WTC11 (cell line): ENCODE measurements around the gene SPHK1. TPM values are rescaled to one million over a fixed set of nuclear protein-coding genes. Genes with fewer than 3 reads are reported as not detected.
"Not testable (repeated sequence)": the region's sequence is repeated elsewhere in the genome, so short reads cannot be mapped to it uniquely, and the experiment has no call there.

Experiments used
- ATAC-seq: fragments of 200-7000 bp; cut with Tn5 transposase; 2 replicates; pipeline ENCODE4 v1.10.0; 2021; ENCODE audit warnings: mild to moderate bottlenecking, moderate library complexity
- CTCF ChIA-PET: fragments of 300-600 bp; sonication (Branson Sonifier 250); formaldehyde crosslinking; loops from one replicate; lab custom pipeline; 2021; ENCODE audit warnings: antibody characterized with exemption; lab: Charles Lee
- POLR2A ChIA-PET: fragments of 350-600 bp; sonication (Branson Sonifier 250); formaldehyde crosslinking; loops from one replicate; lab custom pipeline; 2021; ENCODE audit warnings: antibody characterized with exemption; lab: Charles Lee
- DNase-seq: peaks from one replicate; pipeline ENCODE4 v3.0.0; 2021; ENCODE audit warnings: low spot score
- H3K27ac Mint-ChIP-seq: 2 replicates; pipeline ENCODE4 v1.8.0; 2021; ENCODE audit warnings: mixed read lengths
- H3K27me3 Mint-ChIP-seq: 2 replicates; pipeline ENCODE4 v1.8.0; 2021; ENCODE audit warnings: low read depth, mild to moderate bottlenecking, moderate library complexity, mixed read lengths
- H3K36me3 Mint-ChIP-seq: 2 replicates; pipeline ENCODE4 v1.8.0; 2021; ENCODE audit warnings: mixed read lengths
- H3K4me1 Mint-ChIP-seq: 2 replicates; pipeline ENCODE4 v1.8.0; 2022; ENCODE audit warnings: mixed read lengths
- H3K4me3 Mint-ChIP-seq: 2 replicates; pipeline ENCODE4 v1.8.0; 2021; ENCODE audit warnings: mild to moderate bottlenecking, moderate library complexity, mixed read lengths
- H3K9me3 Mint-ChIP-seq: 2 replicates; pipeline ENCODE4 v1.8.0; 2021; ENCODE audit warnings: mixed read lengths
- AR ChIP-seq: fragments of 250-450 bp; sonication (Bioruptor Pico); IDR thresholded peaks from 2 replicates; pipeline ENCODE4 v1.9.0; 2021; ENCODE audit warnings: mild to moderate bottlenecking
- ERG ChIP-seq: fragments of 250-450 bp; sonication (Bioruptor Pico); IDR thresholded peaks from 2 replicates; pipeline ENCODE4 v1.8.0; 2021; ENCODE audit warnings: mild to moderate bottlenecking
- FOXP1 ChIP-seq: sonication (generic); formaldehyde crosslinking; IDR thresholded peaks from 2 replicates; pipeline ENCODE4 v1.8.0; 2022; ENCODE audit warnings: missing genetic modification reagents, mild to moderate bottlenecking, moderate library complexity, borderline replicate concordance
- GABPB1 ChIP-seq: sonication (generic); formaldehyde crosslinking; IDR thresholded peaks from 2 replicates; pipeline ENCODE4 v1.8.1; 2023; ENCODE audit warnings: mild to moderate bottlenecking, missing genetic modification reagents
- GTF2I ChIP-seq: fragments of 250-450 bp; sonication (Bioruptor Pico); conservative IDR thresholded peaks from 2 replicates; pipeline ENCODE4 v1.4.0; 2021; ENCODE audit warnings: mild to moderate bottlenecking
- HMGXB4 ChIP-seq: sonication (generic); formaldehyde crosslinking; IDR thresholded peaks from 2 replicates; pipeline ENCODE4 v1.8.1; 2023; ENCODE audit warnings: mild to moderate bottlenecking, moderate library complexity, missing genetic modification reagents
- JUN ChIP-seq: sonication (generic); formaldehyde crosslinking; IDR thresholded peaks from 2 replicates; pipeline ENCODE4 v1.8.0; 2023; ENCODE audit warnings: mild to moderate bottlenecking, missing genetic modification reagents
- KAT7 ChIP-seq: sonication (generic); formaldehyde crosslinking; IDR thresholded peaks from 2 replicates; pipeline ENCODE4 v1.8.1; 2023; ENCODE audit warnings: missing genetic modification reagents, mild to moderate bottlenecking, borderline replicate concordance
- RORB ChIP-seq: fragments of 250-450 bp; sonication (Bioruptor Pico); IDR thresholded peaks from 2 replicates; pipeline ENCODE4 v1.9.0; 2021; ENCODE audit warnings: mild to moderate bottlenecking
- USF1 ChIP-seq: sonication (generic); formaldehyde crosslinking; IDR thresholded peaks from 2 replicates; pipeline ENCODE4 v1.8.0; 2022; ENCODE audit warnings: mild to moderate bottlenecking, missing genetic modification reagents
- ZNF138 ChIP-seq: sonication (generic); formaldehyde crosslinking; conservative IDR thresholded peaks from 2 replicates; pipeline ENCODE4 v1.8.1; 2022; ENCODE audit warnings: mild to moderate bottlenecking, moderate library complexity, missing genetic modification reagents
- ZNF317 ChIP-seq: sonication (generic); formaldehyde crosslinking; IDR thresholded peaks from 2 replicates; pipeline ENCODE4 v1.8.1; 2023; ENCODE audit warnings: low read depth, mild to moderate bottlenecking, moderate library complexity, missing genetic modification reagents, borderline replicate concordance
- ZNF396 ChIP-seq: fragments of 250-450 bp; sonication (Bioruptor Pico); IDR thresholded peaks from 2 replicates; pipeline ENCODE4 v1.8.0; 2021; ENCODE audit warnings: mild to moderate bottlenecking, moderate library complexity, borderline replicate concordance
- ZNF423 ChIP-seq: fragments of 250-450 bp; sonication (Bioruptor Pico); IDR thresholded peaks from 2 replicates; pipeline ENCODE4 v2.1.2; 2022; ENCODE audit warnings: mild to moderate bottlenecking, moderate library complexity
- ZNF425 ChIP-seq: fragments of 250-450 bp; sonication (Bioruptor Pico); conservative IDR thresholded peaks from 2 replicates; pipeline ENCODE4 v1.9.0; 2021; ENCODE audit warnings: mild to moderate bottlenecking
- ZNF512 ChIP-seq: sonication (generic); formaldehyde crosslinking; IDR thresholded peaks from 2 replicates; pipeline ENCODE4 v1.8.1; 2022; ENCODE audit warnings: missing genetic modification reagents, borderline replicate concordance
- total RNA-seq: library from RNA; stranded (reverse); gene quantifications from 3 replicates; pipeline ENCODE4 v1.2.3, GENCODE V29; 2021

SPHK1 gene
- total RNA-seq, 1 experiment from 2014 or later: 2.5 TPM

GRCh38 chr17:76359375-76359774, 25.0 kb upstream of the SPHK1 start:
- TF ChIP-seq FOXP1 (CRISPR knock-in tag): no peak
- no peak for TF ChIP-seq ZNF512 (CRISPR knock-in tag)
- no peak for TF ChIP-seq ZNF138 (CRISPR knock-in tag)
- TF ChIP-seq AR (CRISPR knock-in tag): no peak
- no peak for TF ChIP-seq JUN (CRISPR knock-in tag)
- TF ChIP-seq ERG (CRISPR knock-in tag): no peak
- TF ChIP-seq USF1 (CRISPR knock-in tag): no peak
- no peak for TF ChIP-seq ZNF396 (CRISPR knock-in tag)
- no peak for TF ChIP-seq RORB (CRISPR knock-in tag)
- TF ChIP-seq KAT7 (CRISPR knock-in tag): no peak
- no peak for TF ChIP-seq ZNF423 (CRISPR knock-in tag)
- ChIA-PET CTCF (no interaction called here), POLR2A (no interaction called here)
- Mint-ChIP-seq H3K27ac (no peak overlapping the region), H3K9me3 (no peaks in the 10 kb centered on the region), H3K4me3 (no peak overlapping the region), H3K36me3 (no peaks in the 10 kb centered on the region), H3K27me3 (no peaks in the 10 kb centered on the region), H3K4me1 (peaks cover 11% of the 10 kb centered on the region)
- no peak for DNase-seq
- ATAC-seq: no peak

- DNase-seq, H3K36me3 Mint-ChIP-seq, H3K4me1 Mint-ChIP-seq, H3K27ac Mint-ChIP-seq, H3K4me3 Mint-ChIP-seq, POLR2A ChIA-PET, CTCF ChIA-PET, ATAC-seq, H3K9me3 Mint-ChIP-seq, H3K27me3 Mint-ChIP-seq: not testable (repeated sequence)
Observed at GRCh38 chr17:76359776-76360175, 24.6 kb upstream of the SPHK1 start.

GRCh38 chr17:76360461-76360860, 23.9 kb upstream of the SPHK1 start:
- POLR2A ChIA-PET: no interaction called here
- Mint-ChIP-seq H3K4me1 (peaks cover 10% of the 10 kb centered on the region), H3K27ac (no peak overlapping the region), H3K27me3 (no peaks in the 10 kb centered on the region), H3K9me3 (no peaks in the 10 kb centered on the region), H3K36me3 (no peaks in the 10 kb centered on the region), H3K4me3 (no peak overlapping the region)
- TF ChIP-seq GABPB1 (CRISPR knock-in tag) (no peak), ZNF317 (CRISPR knock-in tag) (no peak), HMGXB4 (CRISPR knock-in tag) (no peak), GTF2I (CRISPR knock-in tag) (no peak), ZNF425 (CRISPR knock-in tag) (no peak)
- ATAC-seq (no peak), DNase-seq (no peak)
- CTCF ChIA-PET: no interaction called here
